Right lobe of liver (tissue), 4 donors: ENCODE results near the gene SCAMP2.

ENCODE experiments used
- CTCF ChIP-seq, 4 donors: fragments of 200-600 bp in 3 of 4; fragments of 450-650 bp in 1 of 4; IDR thresholded peaks; one replicate each; pipeline versions ENCODE4 v1.5.1 to v1.8.0; 2016 to 2022; ENCODE audit warnings: antibody characterized with exemption in 4 of 4, mild to moderate bottlenecking in 2 of 4
- POLR2A ChIP-seq: fragments of 450-650 bp; IDR thresholded peaks from one replicate; pipeline ENCODE4 v1.6.1; 2017; ENCODE audit warnings: antibody characterized with exemption, mild to moderate bottlenecking
- donor health status: DM: no; HTN: no; CAD: no.
- donor health status: DM: no; HTN: no; CAD: no.
- donor health status: DM: no; HTN: yes; CAD: no.

GRCh38 chr15:74878273-74878672, 5.1 kb upstream of the SCAMP2 start:
- no peak for TF ChIP-seq CTCF (IDR thresholded peaks at IDR 0.05)
- no peak for TF ChIP-seq POLR2A
